ENCODE results near the gene NOB1. TPM values are rescaled to one million over a fixed set of nuclear protein-coding genes. Genes with fewer than 3 reads are reported as not detected.

NOB1 gene
- total and polyA plus RNA-seq, 10 donors, result 35.1 to 48.8 (median 41.4) TPM

DNA sequence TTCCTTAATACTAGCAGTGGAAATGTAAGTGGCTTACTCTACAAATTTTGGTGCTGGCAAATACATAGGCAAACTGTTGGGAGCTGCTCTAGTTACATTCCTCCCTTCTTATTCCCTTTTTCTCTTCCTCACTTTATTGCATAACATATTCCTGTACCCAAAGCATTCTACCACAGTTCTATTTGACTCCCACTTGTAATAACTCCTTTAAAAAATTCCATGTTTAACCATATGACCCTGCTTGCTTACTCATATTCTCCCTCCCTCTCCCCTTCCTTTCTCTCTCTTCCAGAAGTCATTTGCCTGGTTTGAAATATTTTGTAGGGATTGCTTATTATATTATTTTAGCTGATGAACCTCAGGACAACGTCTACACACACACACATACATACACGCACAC, 51.1 kb downstream of the NOB1 start:
- peaks cover 0 to 5% (median 0%) of the 10 kb centered on the region in 6 donors for H3K4me1 ChIP-seq
- no peaks in the 10 kb centered on the region for H3K27me3 ChIP-seq (replicated peaks in 1 of 7)
- DNase-seq, result no peak
- no peaks in the 10 kb centered on the region for H3K9me3 ChIP-seq
- intact Hi-C loops (cut with DNase I; ENCODE audit: low total_unique reads), result loop anchor here (10.0 kb wide), 1 partner anchor 309 kb away; no protein-coding TSS in a partner anchor
- H3K27ac ChIP-seq, result peak overlapping the region in 2 of 8 donors; percentile 20 to 43
- TF ChIP-seq POLR2A (IDR thresholded peaks at IDR 0.05) (no peak), POLR2AphosphoS5 (IDR thresholded peaks at IDR 0.05) (no peak)
- TF ChIP-seq, protein P1, sequence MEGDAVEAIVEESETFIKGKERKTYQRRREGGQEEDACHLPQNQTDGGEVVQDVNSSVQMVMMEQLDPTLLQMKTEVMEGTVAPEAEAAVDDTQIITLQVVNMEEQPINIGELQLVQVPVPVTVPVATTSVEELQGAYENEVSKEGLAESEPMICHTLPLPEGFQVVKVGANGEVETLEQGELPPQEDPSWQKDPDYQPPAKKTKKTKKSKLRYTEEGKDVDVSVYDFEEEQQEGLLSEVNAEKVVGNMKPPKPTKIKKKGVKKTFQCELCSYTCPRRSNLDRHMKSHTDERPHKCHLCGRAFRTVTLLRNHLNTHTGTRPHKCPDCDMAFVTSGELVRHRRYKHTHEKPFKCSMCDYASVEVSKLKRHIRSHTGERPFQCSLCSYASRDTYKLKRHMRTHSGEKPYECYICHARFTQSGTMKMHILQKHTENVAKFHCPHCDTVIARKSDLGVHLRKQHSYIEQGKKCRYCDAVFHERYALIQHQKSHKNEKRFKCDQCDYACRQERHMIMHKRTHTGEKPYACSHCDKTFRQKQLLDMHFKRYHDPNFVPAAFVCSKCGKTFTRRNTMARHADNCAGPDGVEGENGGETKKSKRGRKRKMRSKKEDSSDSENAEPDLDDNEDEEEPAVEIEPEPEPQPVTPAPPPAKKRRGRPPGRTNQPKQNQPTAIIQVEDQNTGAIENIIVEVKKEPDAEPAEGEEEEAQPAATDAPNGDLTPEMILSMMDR (IDR thresholded peaks at IDR 0.05 in 8 of 11, conservative IDR thresholded peaks at IDR 0.05 in 3 of 11), result no peak
- peaks cover 0 to 76% (median 6%) of the 10 kb centered on the region in 6 donors for H3K36me3 ChIP-seq
- WGBS, 5 donors, result 78 to 89% (median 84%) methylated on average over 2 of the region's 2 CpGs
- no peak overlapping the region for H3K4me3 ChIP-seq

DNA sequence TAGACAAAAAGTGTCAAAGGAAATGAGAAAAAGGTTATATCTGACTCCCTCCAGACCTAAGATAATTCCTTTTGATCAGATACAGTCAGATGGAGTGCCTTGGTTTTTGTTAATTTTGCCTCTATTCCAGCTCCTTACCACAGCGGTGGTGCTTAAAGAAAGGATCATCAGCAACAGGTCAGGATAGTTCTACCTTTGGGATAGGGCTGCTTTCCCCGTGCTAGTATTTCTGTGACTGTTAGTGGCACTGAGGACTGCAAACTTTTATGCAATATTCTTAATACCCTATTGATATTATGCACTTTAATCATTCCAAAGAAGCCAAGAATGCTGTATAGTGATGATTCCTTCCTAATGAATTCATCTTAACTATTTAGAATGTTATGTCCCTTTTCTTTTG, 52.9 kb downstream of the NOB1 start:
- no peaks in the 10 kb centered on the region for H3K9me3 ChIP-seq
- peaks cover 0 to 5% (median 0%) of the 10 kb centered on the region in 6 donors for H3K4me1 ChIP-seq
- no peaks in the 10 kb centered on the region for H3K27me3 ChIP-seq (replicated peaks in 1 of 7)
- DNase-seq, result no peak
- 91 to 94% (median 94%) methylated on average over 2 of the region's 2 CpGs for WGBS, 5 donors
- intact Hi-C loops (cut with DNase I; ENCODE audit: low total_unique reads), result loop anchor here (10.0 kb wide), 1 partner anchor 307 kb away; no protein-coding TSS in a partner anchor
- no peak overlapping the region for H3K4me3 ChIP-seq
- TF ChIP-seq POLR2AphosphoS5 (IDR thresholded peaks at IDR 0.05), result no peak
- TF ChIP-seq, protein P1 (IDR thresholded peaks at IDR 0.05 in 8 of 11, conservative IDR thresholded peaks at IDR 0.05 in 3 of 11), result no peak
- no peak overlapping the region for H3K27ac ChIP-seq
- H3K36me3 ChIP-seq, result peaks cover 0 to 76% (median 11%) of the 10 kb centered on the region in 6 donors

DNA sequence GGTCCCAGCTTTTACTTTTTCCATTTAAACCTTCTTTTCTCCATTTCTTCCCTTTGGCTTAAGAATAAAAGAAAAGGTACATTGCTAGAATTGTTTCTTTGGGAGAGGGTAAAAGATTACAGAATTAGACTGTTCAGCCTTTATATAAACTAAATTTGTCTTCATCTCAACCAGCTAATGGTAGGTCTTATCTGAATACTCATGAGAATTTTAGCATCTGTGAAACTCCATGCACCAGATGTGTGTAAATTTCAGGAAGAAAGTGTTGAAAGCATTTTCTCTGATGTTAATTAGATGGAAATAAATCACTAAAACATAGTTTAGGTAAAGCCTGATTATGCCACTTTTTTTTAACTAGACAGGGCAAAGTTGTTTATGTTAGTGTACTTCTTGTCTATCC, 53.3 kb downstream of the NOB1 start:
- no peak for DNase-seq
- no peaks in the 10 kb centered on the region for H3K9me3 ChIP-seq
- H3K4me1 ChIP-seq, result peaks cover 0 to 5% (median 0%) of the 10 kb centered on the region in 6 donors
- intact Hi-C loops (cut with DNase I; ENCODE audit: low total_unique reads), result loop anchor here (10.0 kb wide), 1 partner anchor 307 kb away; no protein-coding TSS in a partner anchor
- peaks cover 0 to 80% (median 13%) of the 10 kb centered on the region in 6 donors for H3K36me3 ChIP-seq
- H3K4me3 ChIP-seq, result no peak overlapping the region
- TF ChIP-seq, protein P1 (IDR thresholded peaks at IDR 0.05 in 8 of 11, conservative IDR thresholded peaks at IDR 0.05 in 3 of 11), result no peak
- TF ChIP-seq POLR2AphosphoS5 (IDR thresholded peaks at IDR 0.05), result no peak
- no peak for TF ChIP-seq POLR2A (IDR thresholded peaks at IDR 0.05)
- no peaks in the 10 kb centered on the region for H3K27me3 ChIP-seq (replicated peaks in 1 of 7)
- H3K27ac ChIP-seq, result no peak overlapping the region

DNA sequence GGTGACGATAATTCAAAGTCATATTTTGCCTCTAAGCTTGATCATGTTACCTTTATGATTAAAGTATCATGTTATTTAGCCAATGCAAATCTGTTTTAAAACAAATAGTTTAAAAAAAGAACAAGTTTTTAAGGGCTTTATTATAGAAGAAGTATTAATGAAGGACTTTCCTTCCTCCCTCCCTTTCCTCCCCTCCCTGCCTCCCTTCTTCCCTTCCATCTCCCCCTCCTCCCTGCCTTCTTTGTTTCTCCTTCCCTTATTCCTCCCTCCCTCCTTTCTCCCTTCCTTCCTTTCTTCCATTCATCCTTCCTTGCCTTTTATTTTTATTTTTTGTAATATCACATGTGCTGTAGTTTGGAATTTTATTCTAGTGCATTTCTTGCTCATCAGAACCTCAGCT, 54.8 kb downstream of the NOB1 start:
- WGBS, 5 donors, result 87 to 96% (median 91%) methylated on average over 1 of the region's 1 CpG
- Histone ChIP-seq H3K4me1 (peaks cover 0 to 5% (median 0%) of the 10 kb centered on the region in 6 donors), H3K27ac (no peak overlapping the region), H3K4me3 (no peak overlapping the region), H3K9me3 (no peaks in the 10 kb centered on the region), H3K27me3 (replicated peaks in 1 of 7) (no peaks in the 10 kb centered on the region), H3K36me3 (peaks cover 2 to 89% (median 25%) of the 10 kb centered on the region in 6 donors)
- intact Hi-C loops (cut with DNase I; ENCODE audit: low total_unique reads), result loop anchor here (10.0 kb wide), 1 partner anchor 305 kb away; no protein-coding TSS in a partner anchor
- DNase-seq, result no peak
- TF ChIP-seq, protein P1 (IDR thresholded peaks at IDR 0.05 in 8 of 11, conservative IDR thresholded peaks at IDR 0.05 in 3 of 11), result no peak
- TF ChIP-seq POLR2AphosphoS5 (IDR thresholded peaks at IDR 0.05), result no peak
- no peak for TF ChIP-seq POLR2A (IDR thresholded peaks at IDR 0.05)
